ENCODE results near the gene PCP4L1. TPM values are rescaled to one million over a fixed set of nuclear protein-coding genes. Genes with fewer than 3 reads are reported as not detected.
"Not testable (repeated sequence)": the region's sequence is repeated elsewhere in the genome, so short reads cannot be mapped to it uniquely, and the experiment has no call there.

PCP4L1 gene
- total RNA-seq, 2 experiments from 2014 or later = 0.22 TPM; not detected in 1

- H3K36me3 Mint-ChIP-seq = peaks cover 14% of the 10 kb centered on the region
- H3K4me1 Mint-ChIP-seq (ENCODE audit: low read depth) = peaks cover 23% of the 10 kb centered on the region
- DNase-seq = no peak
- ChIA-PET POLR2A (no interaction called here), CTCF (interaction anchor here (0.7 to 11.6 kb wide), 9 partner anchors 13 to 152 kb away, joined by 3 to 213 read pairs (median 5); partner anchors contain the start of gene NDUFS2)
- H3K9me3 Mint-ChIP-seq = no peaks in the 10 kb centered on the region
- H3K4me3 Mint-ChIP-seq = no peak overlapping the region
- H3K27me3 Mint-ChIP-seq = no peaks in the 10 kb centered on the region
- intact Hi-C loops (cut with micrococcal nuclease) = no loop called here
- H3K27ac Mint-ChIP-seq = no peak overlapping the region
Measured at GRCh38 chr1:161229896-161230295, 28.6 kb upstream of the PCP4L1 start.

- CTCF ChIA-PET = interaction anchor here (0.7 to 11.6 kb wide), 9 partner anchors 13 to 152 kb away, joined by 3 to 213 read pairs (median 5); partner anchors contain the start of gene NDUFS2
- Mint-ChIP-seq H3K4me3 (no peak overlapping the region), H3K4me1 (ENCODE audit: low read depth) (peaks cover 17% of the 10 kb centered on the region), H3K36me3 (peaks cover 14% of the 10 kb centered on the region), H3K9me3 (no peaks in the 10 kb centered on the region), H3K27ac (no peak overlapping the region), H3K27me3 (no peaks in the 10 kb centered on the region)
- DNase-seq = no peak
- intact Hi-C loops (cut with micrococcal nuclease) = no loop called here
- POLR2A ChIA-PET = interaction anchor here (0.6 kb wide), 1 partner anchor 75 kb away, joined by 3 read pairs; no protein-coding TSS in a partner anchor
Measured at GRCh38 chr1:161230762-161231161, 27.8 kb upstream of the PCP4L1 start.

- no peak for DNase-seq
- ChIA-PET CTCF (interaction anchor here (1.0 to 11.6 kb wide), 4 partner anchors 22 to 149 kb away, joined by 3 to 213 read pairs (median 49); no protein-coding TSS in a partner anchor), POLR2A (interaction anchor here (0.7 kb wide), 1 partner anchor 493 kb away, joined by 3 read pairs; no protein-coding TSS in a partner anchor)
- H3K4me1 Mint-ChIP-seq (ENCODE audit: low read depth) = no peaks in the 10 kb centered on the region
- no peak overlapping the region for H3K4me3 Mint-ChIP-seq
- no peak overlapping the region for H3K27ac Mint-ChIP-seq
- no peaks in the 10 kb centered on the region for H3K9me3 Mint-ChIP-seq
- intact Hi-C loops (cut with micrococcal nuclease) = no loop called here
- peaks cover 6% of the 10 kb centered on the region for H3K36me3 Mint-ChIP-seq
- no peaks in the 10 kb centered on the region for H3K27me3 Mint-ChIP-seq
Measured at GRCh38 chr1:161233102-161233501, 25.4 kb upstream of the PCP4L1 start.

- H3K36me3 Mint-ChIP-seq = no peaks in the 10 kb centered on the region
- no peaks in the 10 kb centered on the region for H3K4me1 Mint-ChIP-seq (ENCODE audit: low read depth)
- H3K4me3 Mint-ChIP-seq = no peak overlapping the region
- intact Hi-C loops (cut with micrococcal nuclease) = no loop called here
- POLR2A ChIA-PET = no interaction called here
- CTCF ChIA-PET = interaction anchor here (0.7 to 1.9 kb wide), 3 partner anchors 9 to 146 kb away, joined by 3 to 10 read pairs (median 4); partner anchors contain the start of gene TOMM40L
- DNase-seq = no peak
- no peaks in the 10 kb centered on the region for H3K9me3 Mint-ChIP-seq
- H3K27me3 Mint-ChIP-seq = no peaks in the 10 kb centered on the region
- no peak overlapping the region for H3K27ac Mint-ChIP-seq
Measured at GRCh38 chr1:161235957-161236775, 22.4 kb upstream of the PCP4L1 start.

GRCh38 chr1:161238039-161238473 lies 20.5 kb upstream of the PCP4L1 start, which contains the start of gene NR1I3:
Gene NR1I3 (minus strand): TSS chr1:161238203. CDS start chr1:161236565, 1,638 bp downstream.
- ChIA-PET POLR2A (no interaction called here), CTCF (no interaction called here)
- no peaks in the 10 kb centered on the region for H3K4me1 Mint-ChIP-seq (ENCODE audit: low read depth)
- H3K4me3 Mint-ChIP-seq = no peak within 1 kb of the TSS
- no peaks in the 10 kb centered on the region for H3K9me3 Mint-ChIP-seq
- intact Hi-C loops (cut with micrococcal nuclease) = no loop called here
- H3K27ac Mint-ChIP-seq = no peak within 1 kb of the TSS
- no peaks in the 10 kb centered on the region for H3K27me3 Mint-ChIP-seq
- DNase-seq = no peak
- H3K36me3 Mint-ChIP-seq = no peaks in the 10 kb centered on the region

GRCh38 chr1:161241682-161242081 lies 16.9 kb upstream of the PCP4L1 start:
- Mint-ChIP-seq H3K9me3 (no peaks in the 10 kb centered on the region), H3K27ac (no peak overlapping the region), H3K27me3 (no peaks in the 10 kb centered on the region), H3K4me3 (no peak overlapping the region), H3K4me1 (ENCODE audit: low read depth) (no peaks in the 10 kb centered on the region), H3K36me3 (no peaks in the 10 kb centered on the region)
- intact Hi-C loops (cut with micrococcal nuclease) = no loop called here
- CTCF ChIA-PET = no interaction called here
- DNase-seq = no peak
- POLR2A ChIA-PET = no interaction called here

- Mint-ChIP-seq H3K27me3 (no peaks in the 10 kb centered on the region), H3K4me1 (ENCODE audit: low read depth) (no peaks in the 10 kb centered on the region), H3K27ac (no peak overlapping the region), H3K4me3 (no peak overlapping the region), H3K36me3 (no peaks in the 10 kb centered on the region), H3K9me3 (no peaks in the 10 kb centered on the region)
- ChIA-PET CTCF (no interaction called here), POLR2A (no interaction called here)
- no peak for DNase-seq
- intact Hi-C loops (cut with micrococcal nuclease) = no loop called here
Measured at GRCh38 chr1:161242313-161242712, 16.2 kb upstream of the PCP4L1 start.

GRCh38 chr1:161244888-161245287 lies 13.7 kb upstream of the PCP4L1 start:
- CTCF ChIA-PET = no interaction called here
- H3K9me3 Mint-ChIP-seq = no peaks in the 10 kb centered on the region
- no peak for DNase-seq
- H3K36me3 Mint-ChIP-seq = no peaks in the 10 kb centered on the region
- intact Hi-C loops (cut with micrococcal nuclease) = no loop called here
- no peak overlapping the region for H3K4me3 Mint-ChIP-seq
- H3K27me3 Mint-ChIP-seq = no peaks in the 10 kb centered on the region
- POLR2A ChIA-PET = no interaction called here
- H3K27ac Mint-ChIP-seq = no peak overlapping the region
- no peaks in the 10 kb centered on the region for H3K4me1 Mint-ChIP-seq (ENCODE audit: low read depth)

- POLR2A ChIA-PET, H3K27me3 Mint-ChIP-seq: not testable (repeated sequence)
Measured at GRCh38 chr1:161250100-161250499, 8.4 kb upstream of the PCP4L1 start.

GRCh38 chr1:161250829-161251228 lies 7.7 kb upstream of the PCP4L1 start:
- Mint-ChIP-seq H3K4me3 (no peak overlapping the region), H3K4me1 (ENCODE audit: low read depth) (no peaks in the 10 kb centered on the region), H3K9me3 (no peaks in the 10 kb centered on the region), H3K27ac (no peak overlapping the region), H3K27me3 (peaks cover 1% of the 10 kb centered on the region), H3K36me3 (no peaks in the 10 kb centered on the region)
- ChIA-PET CTCF (interaction anchor here (2.5 kb wide), 1 partner anchor 10 kb away, joined by 7 read pairs; no protein-coding TSS in a partner anchor), POLR2A (no interaction called here)
- intact Hi-C loops (cut with micrococcal nuclease) = no loop called here
- DNase-seq = no peak

More at GRCh38 chr1:161250100-161250499, 8.4 kb upstream of the PCP4L1 start:
- H3K9me3 Mint-ChIP-seq; intact Hi-C loops (cut with micrococcal nuclease); H3K4me1 Mint-ChIP-seq (ENCODE audit: low read depth); H3K27ac Mint-ChIP-seq; H3K4me3 Mint-ChIP-seq; H3K36me3 Mint-ChIP-seq; DNase-seq: not testable (repeated sequence)
- CTCF ChIA-PET = interaction anchor here (1.0 to 2.5 kb wide), 2 partner anchors 10 to 40 kb away, joined by 4 to 7 read pairs; no protein-coding TSS in a partner anchor

- Mint-ChIP-seq H3K4me1 (ENCODE audit: low read depth) (no peaks in the 10 kb centered on the region), H3K27ac (no peak overlapping the region), H3K9me3 (peaks cover 5% of the 10 kb centered on the region), H3K36me3 (peaks cover 2% of the 10 kb centered on the region), H3K27me3 (peaks cover 1% of the 10 kb centered on the region), H3K4me3 (no peak overlapping the region)
- ChIA-PET CTCF (no interaction called here), POLR2A (no interaction called here)
- DNase-seq = no peak
- intact Hi-C loops (cut with micrococcal nuclease) = no loop called here
Measured at GRCh38 chr1:161251579-161251978, 7.0 kb upstream of the PCP4L1 start.

- POLR2A ChIA-PET; H3K4me3 Mint-ChIP-seq; DNase-seq; H3K27ac Mint-ChIP-seq; intact Hi-C loops (cut with micrococcal nuclease); H3K4me1 Mint-ChIP-seq (ENCODE audit: low read depth): not testable (repeated sequence)
- H3K9me3 Mint-ChIP-seq = peaks cover 22% of the 10 kb centered on the region
- H3K27me3 Mint-ChIP-seq = peaks cover 33% of the 10 kb centered on the region
- CTCF ChIA-PET = interaction anchor here (1.5 kb wide), 1 partner anchor 127 kb away, joined by 3 read pairs; no protein-coding TSS in a partner anchor
- H3K36me3 Mint-ChIP-seq = peaks cover 16% of the 10 kb centered on the region
Measured at GRCh38 chr1:161255302-161255701, 3.2 kb upstream of the PCP4L1 start.

Data from activated CD4-positive, alpha-beta memory T cell treated with anti-CD3 and anti-CD28 coated beads for 36 hours (primary cell).